GM19467 (cell line): ENCODE data around the gene MRPL10.
A peak's percentile ranks its signal among the peaks of the same experiment; 100 is the strongest.

Experiments
- ATAC-seq: cut with Tn5 transposase; IDR thresholded peaks from one replicate; pipeline ENCODE4 v1.9.1; 2021; ENCODE audit warnings: mild to moderate bottlenecking, moderate library complexity; ENCODE audit not compliant: unreplicated experiment

Gene MRPL10

DNA sequence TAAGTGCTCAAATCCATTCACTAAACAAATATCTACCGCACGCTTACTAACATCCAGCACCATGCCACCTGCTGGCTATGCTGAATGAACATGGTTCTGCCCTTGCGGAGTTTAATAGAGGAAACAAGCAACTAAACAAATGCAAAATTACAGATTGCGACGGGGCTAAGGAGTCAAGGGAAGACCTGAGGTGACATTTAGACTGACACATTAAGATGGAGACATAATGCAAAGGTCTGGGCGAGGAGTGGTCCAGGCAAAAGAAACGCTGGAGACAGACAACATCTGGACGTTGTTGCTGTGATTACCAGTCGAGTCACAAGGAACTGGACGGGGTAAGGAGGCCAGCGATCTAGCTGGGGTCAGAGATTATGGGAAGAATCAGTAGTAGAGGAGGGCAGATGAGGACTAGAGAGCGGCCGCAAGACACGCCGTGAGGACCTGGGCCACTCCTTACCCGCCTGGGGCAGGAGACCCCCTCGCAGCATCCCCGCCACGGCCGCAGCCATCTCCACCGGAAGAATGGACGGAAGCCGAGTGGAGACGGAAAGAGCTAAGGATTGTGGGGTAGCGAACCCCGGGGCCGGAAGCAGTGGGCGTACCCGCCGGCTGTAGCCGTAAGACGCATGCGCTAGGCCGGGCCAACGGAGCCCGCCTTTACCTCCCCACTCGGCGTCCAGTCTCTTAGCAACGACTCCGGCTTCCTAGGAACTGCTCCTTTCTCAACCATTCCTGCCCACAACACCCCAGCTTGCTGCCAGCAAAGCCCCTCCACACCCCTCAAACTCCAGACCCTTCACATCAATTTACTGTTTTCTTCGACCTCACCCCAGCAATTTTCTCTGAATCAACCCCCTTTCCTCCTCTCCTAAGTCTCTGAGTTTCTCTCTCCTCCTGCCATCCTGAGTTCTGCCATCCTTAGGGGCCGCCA is at the start of gene MRPL10, which contains the start of gene LRRC46:
Gene MRPL10, minus strand, starts transcription at position 539 of the 931 bp plus-strand sequence. Its CDS starts 30 bp downstream, at position 509.
Gene LRRC46, plus strand, starts transcription at position 668 of the 931 bp plus-strand sequence. CDS start 320 bp downstream, outside the sequence.
- ATAC-seq: peak; percentile 79

DNA sequence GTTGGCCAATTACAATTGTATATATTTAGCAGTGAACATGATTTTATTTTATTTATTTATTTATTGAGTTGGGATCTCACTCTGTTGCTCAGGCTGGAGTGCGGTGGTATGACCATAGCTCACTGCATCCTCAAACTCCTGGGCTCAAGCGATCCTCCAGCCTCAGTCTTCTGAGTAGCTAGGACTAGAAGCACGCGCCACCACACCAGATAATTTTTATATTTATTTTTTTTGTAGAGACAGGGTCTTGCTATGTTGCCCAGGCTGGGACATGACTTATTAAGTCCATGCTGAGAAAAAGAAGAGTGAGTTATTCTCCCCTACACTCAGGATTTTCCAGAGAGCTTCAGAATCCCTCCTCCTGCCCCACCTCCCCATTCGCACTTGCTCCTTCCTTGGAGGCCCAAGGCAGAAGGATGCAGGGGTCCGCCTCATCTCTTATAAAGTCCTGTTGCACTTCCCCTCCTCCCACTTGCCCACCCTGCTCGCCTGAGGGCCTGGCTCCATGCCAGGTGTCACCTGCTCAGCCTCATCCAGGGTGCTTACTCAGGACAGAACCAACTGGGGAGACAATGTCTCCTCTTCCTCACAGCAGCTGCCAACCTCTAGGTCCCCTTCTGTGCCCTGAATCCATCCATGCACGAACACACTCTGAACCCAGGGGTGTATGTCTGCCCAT is 48.6 kb upstream of the MRPL10 start:
- ATAC-seq: no peak

- no peak for ATAC-seq
Observed at GRCh38 chr17:47879028-47879585, 47.8 kb upstream of the MRPL10 start.

- ATAC-seq: no peak
Observed at GRCh38 chr17:47878203-47879027, 47.1 kb upstream of the MRPL10 start.

GRCh38 chr17:47877368-47878034 is 46.2 kb upstream of the MRPL10 start:
- ATAC-seq: no peak

DNA sequence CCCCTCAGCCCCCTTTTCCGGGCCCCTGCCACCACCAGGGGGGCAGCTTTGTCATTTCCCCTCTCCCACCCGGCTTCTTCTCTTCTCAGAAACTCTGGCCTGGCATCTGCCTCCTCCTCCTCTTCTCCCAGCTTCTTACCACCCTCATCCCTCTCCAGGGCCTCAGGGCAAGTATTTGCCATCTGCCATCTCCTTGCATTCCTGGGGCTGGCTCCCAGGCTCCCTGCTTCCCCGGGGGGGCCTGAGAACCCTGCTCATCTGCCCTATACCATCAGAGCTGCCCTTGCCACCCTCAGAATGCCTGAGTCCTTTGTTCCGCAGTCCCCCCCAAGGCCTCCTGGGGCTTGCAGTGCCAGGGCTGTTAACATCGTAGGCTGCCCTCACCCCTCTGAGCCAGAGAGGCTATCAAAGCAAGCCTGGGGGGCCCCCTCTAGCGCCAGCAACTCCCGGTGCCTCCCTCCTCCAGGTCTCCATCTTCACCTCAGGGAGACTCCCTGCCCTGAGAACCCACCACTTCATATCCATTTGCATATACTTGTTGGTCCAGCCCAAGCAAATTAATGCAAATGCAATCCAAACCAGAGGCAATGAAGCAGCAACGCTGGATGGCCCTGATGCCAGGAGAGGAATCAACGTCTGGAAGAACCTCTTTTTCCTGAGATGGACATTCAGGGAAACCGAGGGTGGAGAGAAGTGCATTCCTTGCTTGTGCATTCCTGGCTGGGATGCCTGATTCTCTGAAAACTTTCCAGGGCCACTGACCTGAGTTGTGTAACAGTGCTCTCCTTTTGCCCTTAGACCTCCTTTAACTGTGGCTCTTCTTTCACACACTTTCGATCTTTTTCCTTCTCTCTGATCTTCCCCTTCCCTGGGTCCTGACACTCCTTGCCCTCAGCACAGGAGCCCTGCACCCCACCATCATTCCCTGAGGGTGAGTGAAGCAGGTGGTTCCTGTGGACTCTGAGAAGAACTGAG is 44.0 kb upstream of the MRPL10 start:
- ATAC-seq: no peak

DNA sequence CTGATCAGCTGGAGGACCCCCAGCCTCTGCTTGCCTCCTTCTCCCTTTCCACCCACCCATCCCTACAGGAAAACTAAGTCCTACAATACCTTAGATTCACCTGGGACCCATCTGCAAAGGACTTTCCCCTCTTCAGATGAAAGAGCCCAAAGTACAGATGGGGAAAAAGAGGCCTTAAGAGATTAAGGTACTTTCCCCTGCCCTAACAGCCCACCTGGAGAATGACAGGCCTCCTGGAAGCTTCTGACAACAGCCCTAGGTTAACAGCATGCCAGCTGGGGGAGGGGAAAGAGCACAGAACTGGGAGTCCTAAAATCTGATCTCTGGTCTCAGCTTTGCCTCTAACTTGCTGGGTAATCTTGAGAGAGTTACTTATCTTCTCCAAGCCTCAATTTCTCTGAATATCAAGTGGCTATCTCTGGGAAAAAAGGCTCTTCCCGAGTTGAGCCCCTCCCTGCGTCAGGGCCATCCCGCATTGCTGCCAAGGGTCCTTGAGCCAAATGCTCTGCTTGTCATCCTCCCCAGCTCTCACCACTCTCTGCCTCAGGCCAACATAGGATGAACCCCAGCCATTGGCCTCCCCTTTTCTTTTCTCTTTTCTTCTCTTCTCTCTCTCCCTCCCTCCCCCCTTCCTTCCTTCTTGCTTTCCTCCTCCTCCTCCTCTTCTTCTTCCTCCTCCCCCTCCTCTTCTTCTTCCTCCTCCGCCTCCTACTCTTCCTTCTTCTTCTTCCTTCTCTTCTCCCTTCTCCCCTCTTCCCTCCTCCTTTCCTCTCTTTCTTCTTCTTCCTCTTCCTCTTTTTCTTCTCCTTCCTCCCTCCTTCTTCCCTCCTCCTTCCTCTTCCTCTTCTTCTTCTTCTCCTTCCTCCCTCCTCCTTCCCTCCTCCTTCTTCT is 42.1 kb upstream of the MRPL10 start:
- no peak for ATAC-seq

GRCh38 chr17:47872651-47873161 is 41.4 kb upstream of the MRPL10 start:
- ATAC-seq: no peak

GRCh38 chr17:47872019-47872650 is 40.8 kb upstream of the MRPL10 start:
- no peak for ATAC-seq

- no peak for ATAC-seq
Observed at GRCh38 chr17:47871048-47871447, 39.7 kb upstream of the MRPL10 start.

- no peak for ATAC-seq
Observed at GRCh38 chr17:47870056-47870455, 38.7 kb upstream of the MRPL10 start.

- no peak for ATAC-seq
Observed at GRCh38 chr17:47869114-47869513, 37.8 kb upstream of the MRPL10 start.

- no peak for ATAC-seq
Observed at GRCh38 chr17:47867813-47868533, 36.6 kb upstream of the MRPL10 start.

DNA sequence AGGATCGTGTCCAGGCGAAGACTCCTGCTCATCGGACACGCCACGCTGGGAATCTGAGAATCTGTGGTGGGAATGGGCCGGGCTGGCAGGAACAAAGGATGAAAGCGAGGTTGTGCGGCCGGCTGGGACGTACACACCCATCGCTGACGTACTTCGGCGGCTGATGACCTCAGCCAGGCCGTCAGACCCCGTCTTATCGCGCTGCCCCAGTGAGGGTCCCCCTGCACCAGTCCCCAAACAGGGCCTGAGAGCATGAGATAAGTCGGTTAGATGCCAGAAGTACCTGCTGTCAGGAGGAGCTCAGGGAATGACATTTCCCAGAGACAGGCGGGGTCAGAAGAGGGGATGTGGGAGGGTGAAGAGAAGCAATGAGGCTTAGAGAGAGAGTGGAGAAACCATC is 35.6 kb upstream of the MRPL10 start:
- ATAC-seq: no peak

DNA sequence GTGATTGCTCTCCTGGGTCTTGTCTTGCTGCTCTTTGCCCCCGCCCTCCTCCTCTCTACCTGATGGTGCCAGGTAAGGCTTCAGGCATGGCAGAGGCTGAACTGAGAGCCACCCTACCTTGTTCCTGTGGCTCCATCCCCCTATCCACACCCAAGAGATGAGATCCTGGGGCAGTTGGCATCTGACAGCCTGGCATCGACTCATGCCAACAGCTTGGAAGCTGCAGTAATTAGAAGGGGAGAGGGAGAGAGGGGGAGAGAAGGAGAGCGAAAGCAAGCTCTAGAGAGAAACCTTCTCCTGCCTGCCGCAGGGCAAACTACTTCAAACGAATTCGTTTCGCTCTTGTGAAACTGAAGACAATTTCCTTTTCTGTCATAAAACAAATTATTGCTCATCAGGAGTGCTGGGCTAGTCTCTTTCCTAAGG is 33.5 kb upstream of the MRPL10 start:
- ATAC-seq: no peak

DNA sequence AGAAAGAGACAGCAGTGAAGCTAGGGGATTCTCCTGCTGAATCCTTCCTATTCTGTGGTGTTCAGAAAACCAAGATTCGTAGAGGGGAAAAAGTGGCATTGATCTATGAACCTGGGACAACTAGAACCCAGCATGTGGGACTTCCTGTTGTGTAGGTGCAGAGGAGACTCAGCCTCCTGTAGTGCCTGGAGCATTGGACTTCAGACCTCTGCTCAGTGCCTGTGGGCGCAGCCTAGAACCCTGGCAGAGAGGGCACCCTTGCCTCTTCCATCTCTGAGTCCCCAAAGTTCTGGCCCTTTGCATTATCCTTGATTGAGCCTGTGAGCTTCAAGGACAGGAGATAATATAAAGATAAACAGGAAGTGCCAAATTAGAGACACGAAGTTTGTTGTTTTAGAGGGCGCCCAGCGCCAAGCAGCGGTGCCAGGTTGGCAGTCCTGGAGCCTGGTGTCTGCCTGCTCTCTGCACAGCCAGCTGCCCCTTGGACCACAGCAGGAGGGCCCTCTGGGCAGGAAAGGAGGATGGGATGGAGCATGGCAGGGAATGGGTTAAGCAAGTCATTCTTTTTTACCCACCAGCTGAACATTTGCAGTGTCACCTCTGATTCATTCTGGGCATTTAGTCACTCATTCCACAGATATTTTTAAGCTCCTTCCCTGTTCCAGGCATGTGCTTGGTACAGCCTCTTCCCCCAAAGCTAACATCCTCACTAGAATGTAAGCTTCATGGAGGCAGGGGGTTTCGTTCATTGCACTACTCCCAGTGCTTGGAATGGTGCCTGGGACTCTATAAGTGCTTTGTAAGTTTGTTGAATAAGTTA is 31.5 kb upstream of the MRPL10 start:
- ATAC-seq: no peak
